A673 (cell line): ENCODE results near the gene MESP1.

Source experiments
- CTCF ChIP-seq: fragments of 300-800, 200-600 bp; sonication (generic); conservative IDR thresholded peaks from 2 replicates; pipeline ENCODE4 v1.5.1; 2017; ENCODE audit warnings: low read depth, mild to moderate bottlenecking, antibody characterized with exemption, low read length, moderate library complexity, mixed read lengths
- EZH2 ChIP-seq: fragments of 200-600 bp; sonication (generic); IDR thresholded peaks from 2 replicates; pipeline ENCODE4 v1.6.1; 2017; ENCODE audit warnings: borderline replicate concordance, low read depth, mild to moderate bottlenecking, mixed read lengths, antibody characterized with exemption, low read length; ENCODE audit not compliant: poor library complexity, severe bottlenecking

DNA sequence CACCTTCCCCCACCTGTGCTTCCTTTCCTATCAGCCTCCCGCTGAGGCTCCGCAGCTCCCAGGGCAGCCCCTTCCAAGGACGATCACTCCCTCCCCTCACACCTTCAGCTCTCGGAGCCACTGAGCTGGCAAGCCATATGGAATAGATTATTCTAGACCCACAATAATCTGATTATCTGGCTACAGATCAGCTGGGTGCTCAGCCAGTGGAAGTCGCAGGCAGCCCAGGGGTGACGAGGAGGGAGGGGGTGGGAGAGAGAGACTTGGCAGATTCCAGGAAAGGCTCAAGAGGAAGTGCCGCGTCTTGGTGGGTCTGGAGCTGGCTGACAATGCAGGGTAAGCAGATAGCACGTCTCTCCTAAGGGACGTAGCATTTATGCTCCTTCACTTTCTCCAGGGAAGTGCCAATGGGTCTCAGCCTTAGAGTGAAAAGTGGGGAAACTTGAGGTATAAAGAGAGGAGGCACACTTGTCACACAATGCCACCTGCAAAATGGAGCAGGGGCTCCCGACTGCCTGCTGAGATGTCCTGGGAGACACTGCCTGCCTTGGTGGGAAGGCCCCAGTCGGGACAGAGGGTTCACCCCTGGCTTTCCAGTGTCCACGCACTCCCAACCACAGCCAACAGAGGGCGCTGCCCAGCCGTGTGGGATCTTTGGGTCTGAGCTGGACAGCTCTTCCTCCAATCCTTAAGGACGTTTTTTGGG is 9.4 kb upstream of the MESP1 start:
- TF ChIP-seq CTCF: peak; percentile 98
- no peak for TF ChIP-seq EZH2
